CD4-positive, alpha-beta T cell treated with Interleukin-4 for 4 hours (primary cell): Measurements from ENCODE around the gene WWOX.
"Not testable (repeated sequence)": the region's sequence is repeated elsewhere in the genome, so short reads cannot be mapped to it uniquely, and the experiment has no call there.

Source experiments
- DNase-seq: peaks from one replicate; pipeline ENCODE4 v3.0.0-alpha.2; 2020

The WWOX gene

DNA sequence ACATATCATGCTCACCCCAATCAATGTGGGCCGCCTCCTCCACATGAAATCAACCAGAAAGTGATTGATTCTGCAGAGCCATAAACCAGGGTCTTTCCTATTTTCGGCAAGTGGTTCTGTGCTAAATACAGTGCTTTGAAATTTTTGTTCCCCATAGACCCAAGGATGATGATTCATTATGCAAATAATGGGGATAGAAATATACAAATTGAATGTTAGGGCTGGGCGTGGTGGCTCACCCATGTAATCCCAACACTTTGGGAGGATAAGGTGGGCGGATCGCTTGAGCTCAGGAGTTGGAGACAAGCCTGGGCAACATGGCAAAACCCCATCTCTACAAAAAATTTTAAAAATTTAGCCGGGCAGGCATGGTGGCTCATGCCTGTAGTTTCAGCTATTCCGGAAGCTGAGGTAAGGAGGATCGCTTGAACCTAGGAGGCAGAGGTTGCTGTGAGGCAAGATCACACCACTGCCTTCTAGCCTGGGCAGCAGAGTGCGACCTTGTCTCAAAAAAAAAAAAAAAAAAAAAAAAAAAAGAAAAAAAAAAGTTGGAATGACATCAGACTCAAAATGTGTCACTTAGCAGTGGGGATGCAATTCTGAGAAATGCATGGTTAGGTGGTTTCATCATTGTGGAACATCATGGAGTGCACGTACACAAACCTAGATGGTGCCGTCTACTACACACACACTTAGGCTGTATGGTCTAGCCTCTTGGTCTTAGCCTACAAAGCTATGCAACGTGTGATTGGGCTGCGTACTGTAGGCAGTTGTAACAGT, 919.4 kb downstream of the WWOX start:
- no peak for DNase-seq

DNA sequence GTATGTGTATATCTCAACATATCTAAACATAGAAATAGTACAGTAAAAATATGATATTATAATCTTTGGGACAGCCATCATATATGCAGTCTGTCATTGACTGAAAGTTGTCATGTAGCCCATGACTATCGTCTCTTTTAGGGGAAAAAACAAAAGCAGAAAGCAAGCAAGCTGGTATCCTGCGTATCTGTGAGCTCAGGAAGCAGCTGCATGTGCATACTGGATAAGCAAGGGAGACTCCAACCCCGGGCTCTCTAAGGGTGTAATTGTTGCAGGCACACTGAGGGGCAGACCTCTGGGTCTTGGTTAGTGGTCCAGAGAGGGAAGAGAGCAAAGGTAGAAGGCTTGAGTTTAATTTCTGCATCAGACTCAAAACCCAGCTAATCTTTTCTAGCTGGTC, 920.0 kb downstream of the WWOX start:
- DNase-seq = no peak

DNA sequence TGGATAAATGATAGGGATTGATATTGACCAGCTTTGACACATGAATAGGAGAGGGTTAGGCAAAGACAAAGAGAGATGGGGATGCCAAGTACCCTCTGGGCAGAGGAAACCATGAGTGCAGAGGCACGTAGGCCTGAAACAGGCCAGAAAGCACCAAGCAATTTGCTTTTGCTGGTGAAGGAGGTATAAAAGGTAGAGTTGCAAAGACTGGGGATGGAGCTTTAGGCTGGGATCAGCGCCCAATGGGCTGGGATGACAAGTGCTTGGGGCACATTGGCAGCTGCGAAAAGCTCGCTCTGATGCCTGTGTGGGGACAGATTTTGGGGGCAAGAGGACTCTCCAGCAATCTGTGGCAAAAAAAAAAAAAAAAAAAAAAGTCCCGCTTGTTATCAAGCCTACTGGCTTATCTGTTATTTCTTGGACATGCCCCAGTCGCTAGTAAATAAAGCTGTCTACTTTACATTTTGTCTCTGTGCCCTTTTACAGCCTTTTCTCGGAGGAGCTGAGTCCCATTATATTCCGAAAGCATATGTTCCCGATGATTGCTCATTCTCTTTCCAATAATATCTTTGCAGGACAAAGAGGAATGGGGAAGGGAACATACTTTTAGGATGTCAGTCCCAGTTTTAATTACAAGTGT, 922.7 kb downstream of the WWOX start:
- DNase-seq = no peak

DNA sequence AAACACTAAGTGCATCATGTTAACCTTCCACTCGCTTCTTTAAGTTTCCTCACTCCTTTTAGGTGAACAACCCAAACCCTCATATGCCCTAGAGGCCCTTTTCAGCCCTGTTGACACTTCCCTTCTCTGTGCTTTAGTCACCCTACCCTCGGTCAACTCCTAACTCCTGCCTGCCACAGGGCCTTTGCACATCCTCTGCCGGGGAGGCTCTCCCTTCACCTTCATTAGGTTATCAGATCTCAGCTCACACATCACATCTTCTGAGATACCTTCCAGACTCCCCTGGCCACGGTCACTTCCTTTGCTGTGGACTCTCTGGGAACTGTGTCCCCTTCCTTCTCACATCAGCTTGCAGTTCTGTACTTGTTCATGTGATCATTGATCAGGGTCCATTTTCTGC, 926.7 kb downstream of the WWOX start:
- no peak for DNase-seq

DNA sequence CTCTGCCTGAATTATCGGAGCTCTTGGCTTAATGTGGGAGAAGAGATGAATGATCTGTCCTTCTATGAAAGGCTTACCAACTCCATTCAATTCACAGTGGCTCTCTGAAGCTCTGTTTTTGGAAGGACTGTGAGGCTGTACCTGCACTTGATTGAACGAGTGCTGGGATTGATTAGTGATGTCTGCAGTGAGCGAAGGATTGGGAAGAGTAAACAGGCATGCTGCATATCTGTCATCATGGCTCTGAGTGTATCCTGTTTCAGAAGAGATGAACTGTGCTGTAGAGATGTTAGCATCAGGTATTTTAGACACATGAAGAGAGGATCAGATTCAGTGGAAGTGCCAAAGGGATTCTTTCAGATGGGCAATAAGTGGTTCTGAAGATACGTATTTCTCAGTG, 937.1 kb downstream of the WWOX start:
- no peak for DNase-seq

DNA sequence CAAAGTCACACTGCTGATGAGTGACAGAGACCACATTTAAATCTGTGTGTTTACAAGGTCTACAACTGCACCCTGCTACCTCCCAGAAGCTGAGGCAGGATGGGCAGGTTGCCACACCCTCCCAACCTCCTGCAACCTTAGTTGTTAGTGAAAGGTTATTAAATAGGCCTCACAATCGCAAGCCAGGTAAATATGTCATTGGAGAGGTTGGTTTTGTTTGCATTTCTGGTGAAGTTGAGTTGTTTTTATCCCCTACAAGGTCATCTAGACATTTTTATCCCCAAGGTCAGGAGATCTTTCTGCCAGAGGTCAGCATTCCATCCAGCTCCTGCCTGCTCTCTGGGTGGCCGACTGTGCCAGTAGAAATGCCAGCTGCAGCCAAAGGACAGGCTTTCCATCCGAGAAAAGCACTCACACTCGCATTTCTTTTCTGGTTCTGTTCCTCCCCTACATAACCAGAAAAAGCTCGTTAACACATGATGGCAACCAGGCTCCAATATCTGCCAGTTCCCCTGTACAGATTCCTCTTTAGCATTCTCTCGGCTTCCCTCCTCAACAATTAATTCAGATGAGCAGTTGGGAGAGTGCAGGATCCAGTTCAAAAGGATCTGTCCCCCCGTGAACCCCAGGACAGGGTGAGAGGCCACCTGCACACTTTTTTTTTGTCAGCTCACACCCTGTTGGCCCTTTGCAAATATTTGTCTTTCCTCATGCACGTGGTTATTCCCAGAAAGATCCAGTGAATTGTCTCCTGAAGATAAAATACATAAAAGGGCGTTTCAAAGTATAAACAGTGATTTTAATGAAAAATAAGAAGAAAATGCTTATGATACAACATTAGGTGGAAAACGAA, 938.3 kb downstream of the WWOX start:
- DNase-seq = no peak

DNA sequence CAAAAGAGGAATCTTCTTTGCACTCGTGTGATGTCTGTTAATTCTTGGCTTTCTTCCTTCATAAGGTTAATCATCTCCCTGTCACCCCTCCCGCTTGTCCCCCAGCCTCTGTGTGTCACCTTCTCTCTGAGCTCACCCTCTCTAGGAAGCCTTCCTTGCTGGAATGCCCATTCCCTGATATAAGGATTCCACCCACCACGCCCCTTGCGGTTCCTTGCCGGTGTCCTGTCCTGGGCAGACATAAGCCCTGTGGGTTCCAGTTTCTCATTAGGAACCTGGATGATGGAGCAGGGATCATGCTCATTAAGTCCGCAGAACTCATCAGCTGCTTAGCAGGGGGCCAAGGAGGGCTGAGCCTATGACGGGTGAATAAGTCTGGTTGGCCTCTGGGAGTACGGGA, 941.8 kb downstream of the WWOX start:
- DNase-seq = no peak

DNA sequence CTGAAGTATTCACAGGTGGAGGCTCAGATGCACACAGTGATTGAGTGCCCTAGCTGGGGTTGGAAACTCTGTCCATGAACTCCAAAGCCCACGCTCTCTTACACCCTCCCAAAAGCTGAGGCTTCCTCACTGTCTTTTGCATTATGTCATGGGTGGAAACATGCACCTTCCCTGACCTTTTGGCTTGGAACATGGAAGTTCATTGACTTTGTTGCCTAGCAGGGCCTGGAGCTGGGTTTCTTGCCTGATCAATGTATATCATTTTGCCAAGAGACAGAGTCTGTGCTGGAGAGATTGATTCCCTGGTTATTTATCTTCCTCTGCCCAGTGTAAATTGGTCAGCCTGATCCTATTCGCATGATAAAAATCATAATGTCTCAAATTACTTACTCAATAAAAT, 942.7 kb downstream of the WWOX start:
- no peak for DNase-seq

DNA sequence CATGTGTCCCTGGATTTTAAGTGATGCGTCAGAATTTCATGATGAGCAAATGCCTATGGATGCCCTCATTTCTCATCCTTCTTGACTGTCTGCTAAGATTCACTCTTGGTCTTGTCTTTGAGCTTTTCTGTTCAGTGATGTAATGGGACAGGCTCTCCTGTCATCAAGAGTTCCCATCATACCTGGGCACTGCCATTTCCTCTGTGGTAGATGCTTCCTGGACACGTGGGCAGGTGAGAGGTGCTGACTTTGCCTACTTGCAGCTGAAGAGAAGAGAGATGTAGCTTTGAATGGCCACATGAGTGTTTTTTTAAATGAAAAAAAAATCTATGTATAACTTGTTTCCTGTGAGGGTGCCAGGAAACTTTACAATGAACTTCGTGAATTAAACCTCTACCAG, 943.4 kb downstream of the WWOX start:
- DNase-seq = peak; percentile 39

DNA sequence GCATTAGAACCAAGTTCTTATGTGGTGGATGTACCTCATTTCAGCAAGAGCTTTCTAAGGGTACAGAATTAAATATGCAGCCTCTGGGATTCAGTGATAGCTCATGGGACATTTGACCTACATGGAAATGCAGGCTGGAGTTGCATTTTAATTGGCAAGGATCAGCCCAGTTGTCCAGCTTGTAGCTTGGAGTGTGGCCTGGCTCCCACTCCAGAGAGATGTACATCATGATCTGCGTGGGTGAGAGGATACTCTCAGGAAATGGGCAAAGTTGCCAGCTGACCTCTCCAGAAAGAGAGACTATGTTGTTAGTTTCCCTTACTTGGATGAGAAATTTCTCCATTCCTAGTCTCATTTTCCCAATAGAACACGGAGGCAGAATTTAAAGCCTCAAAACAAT, 945.7 kb downstream of the WWOX start:
- DNase-seq = no peak

DNA sequence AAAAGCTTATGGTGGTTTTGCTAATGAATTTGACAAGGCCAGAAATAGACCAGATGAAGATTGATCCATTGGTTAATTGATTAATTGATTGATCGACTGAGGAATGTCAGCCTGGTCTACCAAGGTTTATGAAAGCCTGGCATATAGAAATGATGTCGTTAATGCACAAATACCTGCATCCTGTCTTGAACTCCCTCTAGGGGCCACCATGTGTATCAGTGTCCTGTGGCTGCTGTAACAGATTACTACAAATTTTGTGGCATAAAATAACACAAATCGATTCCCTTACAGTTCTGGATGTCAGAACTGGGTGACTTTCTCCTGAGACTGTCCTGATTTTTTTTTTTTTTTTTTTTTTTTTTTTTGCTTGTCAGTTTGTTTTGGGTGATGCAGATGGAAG, 947.9 kb downstream of the WWOX start:
- peak; percentile 23 for DNase-seq

DNA sequence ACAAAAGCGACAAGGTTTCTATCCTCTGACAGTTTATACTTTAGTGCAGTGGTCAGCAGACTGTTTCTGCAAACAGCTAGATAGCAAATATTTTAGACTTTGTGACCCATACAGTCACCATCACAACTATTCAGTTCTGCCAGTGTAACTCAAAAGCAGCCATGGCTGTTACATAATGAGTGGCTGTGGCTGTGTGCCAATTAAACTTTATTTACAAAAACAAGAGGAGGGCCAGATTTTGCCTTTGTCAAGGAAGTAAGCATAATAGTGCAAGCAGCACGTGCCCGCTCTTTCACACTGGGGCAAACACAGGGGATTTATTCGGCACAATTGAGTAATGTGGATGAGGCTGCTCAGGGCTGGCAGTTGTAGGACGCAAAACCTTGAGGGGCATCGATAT, 949.6 kb downstream of the WWOX start:
- no peak for DNase-seq

DNA sequence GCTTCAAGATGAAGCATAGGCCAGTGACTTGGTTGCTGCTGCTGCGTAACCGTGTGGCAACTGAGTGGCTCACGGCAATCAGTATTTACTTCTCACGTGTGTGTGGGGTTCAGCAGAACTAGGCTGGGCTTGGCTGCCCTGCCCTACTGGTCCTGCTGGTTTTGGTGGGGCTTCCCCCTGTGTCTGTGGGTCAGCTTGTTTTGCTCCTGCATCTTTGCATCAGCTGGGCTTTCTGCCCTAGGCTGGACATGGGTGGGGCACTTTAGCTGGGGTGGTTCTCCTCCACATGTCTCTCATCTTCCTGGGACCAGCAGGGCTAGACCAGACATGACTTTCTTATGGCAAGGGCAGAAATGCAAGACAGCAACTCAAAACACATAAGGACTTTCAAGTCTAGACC, 950.6 kb downstream of the WWOX start:
- no peak for DNase-seq

DNA sequence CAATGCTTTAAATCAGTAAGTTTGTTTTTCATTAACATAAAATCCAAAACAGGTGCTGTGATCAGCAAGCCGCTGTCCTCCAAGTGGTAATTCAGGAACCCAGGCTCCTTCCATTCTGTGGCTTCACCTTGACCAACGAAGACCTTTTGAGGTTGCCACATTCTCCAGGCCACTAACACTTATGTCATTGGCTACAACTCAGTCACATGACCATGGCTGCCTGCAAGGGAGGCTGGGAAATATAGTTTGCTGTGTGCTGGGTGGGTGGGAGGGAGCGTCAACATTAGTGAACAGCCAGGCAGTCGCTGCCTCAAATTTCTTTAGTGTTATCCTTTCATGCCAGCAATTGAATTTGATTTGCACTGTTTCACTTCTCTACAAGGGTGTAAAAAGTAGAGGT, 951.9 kb downstream of the WWOX start:
- no peak for DNase-seq

DNA sequence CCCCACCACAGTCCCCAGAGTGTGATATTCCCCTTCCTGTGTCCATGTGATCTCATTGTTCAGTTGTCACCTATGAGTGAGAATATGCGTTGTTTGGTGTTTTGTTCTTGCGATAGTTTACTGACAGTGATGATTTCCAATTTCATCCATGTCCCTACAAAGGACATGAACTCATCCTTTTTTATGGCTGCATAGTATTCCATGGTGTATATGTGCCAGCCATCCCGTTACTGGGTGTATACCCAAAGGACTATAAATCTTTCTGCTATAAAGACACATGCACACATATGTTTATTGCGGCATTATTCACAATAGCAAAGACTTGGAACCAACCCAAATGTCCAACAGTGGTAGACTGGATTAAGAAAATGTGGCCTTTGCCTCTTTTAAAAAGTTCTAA, 952.7 kb downstream of the WWOX start:
- DNase-seq = not testable (repeated sequence)

DNA sequence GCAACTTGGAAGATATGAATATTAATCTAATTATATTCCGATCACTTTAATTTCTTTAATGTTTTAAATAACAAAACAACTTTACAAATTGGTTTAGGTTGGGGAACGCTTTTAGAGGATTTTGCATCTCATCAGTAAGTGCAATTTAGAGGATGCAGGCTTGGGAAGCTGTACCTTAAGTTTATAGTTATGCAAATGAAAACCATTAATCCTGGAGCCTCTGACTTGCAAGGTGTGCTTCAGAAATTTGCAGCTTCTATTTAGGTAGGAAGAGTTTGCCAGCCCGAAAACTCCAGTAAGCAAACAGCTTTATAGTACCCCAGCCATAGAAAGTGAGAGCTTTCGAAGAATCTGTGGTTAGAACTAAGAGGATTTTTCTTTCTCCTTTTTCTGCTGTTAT, 954.1 kb downstream of the WWOX start:
- no peak for DNase-seq

DNA sequence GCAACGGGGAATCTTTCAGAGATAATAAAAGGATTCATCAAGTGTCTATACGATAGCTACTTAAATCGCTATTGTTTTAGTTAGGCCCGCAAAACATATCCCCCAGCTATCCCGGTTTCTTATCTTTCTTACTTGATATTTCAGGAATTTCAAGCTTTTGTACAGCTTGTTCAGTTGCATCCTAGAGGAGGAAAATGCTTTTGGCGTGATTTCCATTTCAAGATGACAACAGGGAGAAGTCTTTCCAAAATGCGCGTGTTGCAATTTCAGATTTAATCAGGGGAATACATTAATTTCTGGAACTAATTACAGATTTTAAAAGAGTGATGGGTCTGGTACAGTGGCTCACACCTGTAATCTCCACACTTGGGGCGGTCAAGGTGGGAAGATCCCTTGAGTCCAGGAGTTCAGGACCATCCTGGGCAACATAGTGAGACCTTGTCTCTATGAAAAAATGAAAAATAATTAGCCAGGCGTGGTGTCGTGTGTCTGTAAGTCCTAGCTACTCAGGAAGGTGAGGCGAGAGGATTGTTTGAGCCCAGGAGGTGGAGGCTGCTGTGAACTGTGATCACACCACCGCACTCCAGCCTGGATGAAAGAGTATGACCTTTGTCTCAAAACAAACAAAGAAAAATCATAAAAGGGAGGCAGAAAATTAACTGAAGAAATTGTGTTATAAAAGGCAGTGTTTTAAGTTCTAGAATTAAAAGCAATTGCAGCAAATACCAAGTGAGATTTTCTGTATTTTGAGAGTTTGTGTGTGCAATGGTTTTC, 954.9 kb downstream of the WWOX start:
- DNase-seq = no peak

DNA sequence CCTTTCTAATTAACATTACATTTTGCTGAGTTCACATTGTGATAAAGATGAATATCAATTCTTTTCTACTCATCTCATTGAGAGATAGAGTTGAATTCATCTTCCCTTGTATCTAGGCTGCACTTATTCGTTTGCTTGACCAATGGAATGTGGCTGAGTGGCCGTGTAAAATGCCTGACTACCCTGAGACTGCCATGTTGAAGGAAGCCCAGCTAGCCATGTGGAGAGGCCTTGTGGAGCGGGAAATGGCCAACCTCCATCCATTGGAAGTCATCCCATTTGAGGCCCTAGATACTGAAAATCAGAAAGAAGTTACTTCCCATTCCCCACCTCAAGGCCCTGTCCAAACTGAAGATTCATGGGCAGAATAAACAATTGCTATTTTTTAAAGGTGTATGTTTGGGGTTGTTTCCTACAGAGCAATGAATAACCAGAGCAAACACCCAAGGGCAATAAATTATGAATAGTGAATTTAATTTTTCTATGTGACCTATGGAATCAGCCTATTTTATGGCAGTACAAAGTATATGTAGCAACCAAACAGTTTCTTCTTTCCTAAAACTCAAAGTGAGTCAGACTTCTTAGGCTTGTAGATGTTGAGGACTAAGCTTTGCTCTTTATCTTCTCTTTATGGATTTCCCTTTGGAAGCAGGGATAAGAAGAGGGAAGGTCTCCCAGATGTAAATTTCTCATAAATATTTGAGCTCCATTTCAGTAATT, 956.0 kb downstream of the WWOX start:
- DNase-seq = no peak

DNA sequence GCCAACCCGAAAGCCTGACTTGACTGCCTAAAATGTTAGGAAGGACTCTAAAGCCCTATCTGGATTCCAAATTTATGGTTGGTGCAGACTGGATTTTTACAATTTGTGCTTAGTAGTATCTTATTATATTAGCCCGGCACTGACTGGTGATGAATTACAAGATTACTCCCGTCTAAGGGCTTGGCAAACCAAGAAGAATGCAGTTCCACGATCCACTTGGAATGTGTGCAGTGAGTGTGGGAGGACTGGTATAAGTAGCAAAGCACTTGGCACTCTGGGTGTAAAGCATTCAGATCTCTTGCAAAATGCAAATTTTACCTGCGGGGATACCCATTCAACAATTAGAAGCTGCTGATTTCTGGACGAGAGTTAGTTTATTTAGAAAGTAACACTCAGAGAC, 961.7 kb downstream of the WWOX start:
- DNase-seq = no peak

DNA sequence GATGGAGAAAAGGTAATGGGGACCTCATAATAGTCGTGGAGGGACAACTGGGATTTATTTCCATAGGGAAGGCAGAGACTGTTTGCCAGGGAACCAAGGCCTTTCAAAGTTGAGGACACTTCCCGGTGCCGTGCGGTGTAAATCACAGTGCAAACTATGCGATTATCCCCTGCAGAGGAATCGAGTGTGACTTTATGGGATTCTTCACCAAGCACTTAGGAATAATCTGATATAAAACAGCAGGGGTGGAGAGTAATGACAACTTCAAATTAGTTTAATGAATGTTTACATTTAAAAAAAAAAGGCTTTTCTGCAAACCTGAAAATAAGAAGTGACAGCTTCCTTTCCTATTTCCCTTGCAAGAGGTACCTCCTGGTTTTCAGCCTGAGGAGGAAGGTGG, 962.9 kb downstream of the WWOX start:
- no peak for DNase-seq

DNA sequence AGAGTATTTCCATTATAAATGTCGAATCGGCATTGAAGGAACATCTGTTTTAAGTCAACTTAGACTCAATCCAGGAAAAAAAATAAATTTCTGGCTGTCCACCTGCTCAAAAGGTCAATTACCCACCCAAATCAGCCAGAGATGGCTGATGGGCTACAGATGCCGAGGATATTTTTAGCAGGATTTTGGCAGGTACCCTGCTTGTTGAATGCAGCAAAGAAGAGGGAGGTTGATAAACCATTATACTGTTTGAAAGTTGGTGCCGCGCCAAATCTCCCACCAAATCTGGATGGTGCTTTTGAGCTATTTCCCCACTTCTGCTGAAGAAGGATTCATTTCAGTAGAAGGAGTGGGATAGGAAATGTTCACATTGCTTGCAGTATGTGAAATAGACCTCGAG, 963.4 kb downstream of the WWOX start:
- no peak for DNase-seq

DNA sequence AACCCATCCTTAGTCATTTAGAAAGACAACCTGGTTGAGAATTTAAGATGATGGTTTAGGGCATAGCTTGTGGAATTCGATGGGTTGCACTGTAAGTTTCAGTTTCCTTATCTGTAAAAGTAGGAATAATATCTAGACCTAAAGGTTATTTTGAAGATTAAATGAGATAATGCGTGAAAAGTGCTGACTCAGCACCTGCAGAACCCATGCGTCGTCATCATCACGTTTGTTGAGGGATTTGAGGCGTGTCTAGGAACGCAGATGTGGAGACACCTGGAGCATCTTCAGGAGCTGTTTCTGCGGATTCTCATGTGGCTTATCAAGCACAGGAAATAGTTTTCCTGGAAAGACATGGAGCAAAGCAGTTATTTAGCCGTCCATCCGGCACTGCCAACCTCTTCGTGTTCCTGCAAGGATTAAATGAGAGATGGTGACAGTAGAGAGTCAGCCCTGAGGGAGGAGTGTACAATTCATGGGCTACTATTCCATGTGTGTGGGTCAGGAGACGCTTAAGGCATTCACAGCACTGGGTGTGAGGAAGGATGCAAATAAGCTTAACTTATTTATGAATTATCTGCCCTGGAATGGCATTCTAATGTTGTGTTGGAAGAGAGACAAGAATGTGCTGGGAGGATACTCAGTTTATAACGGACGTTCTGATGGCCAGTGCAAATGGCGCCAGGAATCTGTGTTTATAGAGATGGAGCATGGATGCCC, 965.0 kb downstream of the WWOX start:
- DNase-seq = no peak
